ENCODE data around the gene LRRC23. TPM values are rescaled to one million over a fixed set of nuclear protein-coding genes. Genes with fewer than 3 reads are reported as not detected.
A peak's percentile ranks its signal among the peaks of the same experiment; 100 is the strongest.
"Not testable (repeated sequence)": the region's sequence is repeated elsewhere in the genome, so short reads cannot be mapped to it uniquely, and the experiment has no call there.

LRRC23 gene
- polyA plus RNA-seq, 3 donors, result 4.9 to 6.8 (median 5.1) TPM

GRCh38 chr12:6884539-6884938, 20.1 kb upstream of the LRRC23 start:
- Histone ChIP-seq H3K9me3 (replicated peaks in 1 of 2; ENCODE audit: control insufficient read depth in 1 of 2, insufficient read depth in 1 of 2, low read length in 2 of 2) (no peaks in the 10 kb centered on the region), H3K36me3 (replicated peaks in 1 of 2; ENCODE audit: control insufficient read depth in 1 of 2, insufficient read depth in 2 of 2, low read length in 2 of 2) (peaks cover 13 to 33% of the 10 kb centered on the region in 2 donors), H2AFZ (ENCODE audit: insufficient read depth, low read depth, low read length, poor library complexity, severe bottlenecking) (no peak overlapping the region), H3K4me1 (ENCODE audit: control insufficient read depth in 1 of 2, insufficient read depth in 2 of 2, low read length in 2 of 2) (peaks cover 27 to 32% of the 10 kb centered on the region in 2 donors), H3K4me2 (replicated peaks; ENCODE audit: extremely low read depth, low read length, poor library complexity, severe bottlenecking) (no peak overlapping the region), H3K79me2 (ENCODE audit: insufficient read depth, low read length) (peaks cover 4% of the 10 kb centered on the region), H3K4me3 (replicated peaks in 1 of 3; ENCODE audit: low read depth in 2 of 3, low read length in 3 of 3) (no peak overlapping the region), H4K20me1 (ENCODE audit: insufficient read depth, low read length) (no peaks in the 10 kb centered on the region), H3K9ac (ENCODE audit: insufficient read depth, low read length, poor library complexity, severe bottlenecking) (no peak overlapping the region), H3K27me3 (ENCODE audit: control insufficient read depth in 2 of 2, insufficient read depth in 2 of 2, low read length in 2 of 2) (no peaks in the 10 kb centered on the region), H3K27ac (ENCODE audit: low read depth in 1 of 2, low read length in 2 of 2) (no peak overlapping the region)
- Mint-ChIP-seq H3K27me3 (ENCODE audit: low read depth in 3 of 3) (peaks cover 0 to 1% (median 1%) of the 10 kb centered on the region in 3 donors), H3K36me3 (peaks cover 26 to 31% of the 10 kb centered on the region in 2 donors), H3K4me3 (no peak overlapping the region), H3K9me3 (no peaks in the 10 kb centered on the region), H3K27ac (no peak overlapping the region), H3K4me1 (peaks cover 29% of the 10 kb centered on the region)
- TF ChIP-seq CTCF (IDR thresholded peaks at IDR 0.05), result no peak
- no peak for DNase-seq
- WGBS (ENCODE audit: insufficient coverage), result 97% methylated on average over 18 of the region's 22 CpGs
- intact Hi-C loops (cut with micrococcal nuclease), result no loop called here

DNA sequence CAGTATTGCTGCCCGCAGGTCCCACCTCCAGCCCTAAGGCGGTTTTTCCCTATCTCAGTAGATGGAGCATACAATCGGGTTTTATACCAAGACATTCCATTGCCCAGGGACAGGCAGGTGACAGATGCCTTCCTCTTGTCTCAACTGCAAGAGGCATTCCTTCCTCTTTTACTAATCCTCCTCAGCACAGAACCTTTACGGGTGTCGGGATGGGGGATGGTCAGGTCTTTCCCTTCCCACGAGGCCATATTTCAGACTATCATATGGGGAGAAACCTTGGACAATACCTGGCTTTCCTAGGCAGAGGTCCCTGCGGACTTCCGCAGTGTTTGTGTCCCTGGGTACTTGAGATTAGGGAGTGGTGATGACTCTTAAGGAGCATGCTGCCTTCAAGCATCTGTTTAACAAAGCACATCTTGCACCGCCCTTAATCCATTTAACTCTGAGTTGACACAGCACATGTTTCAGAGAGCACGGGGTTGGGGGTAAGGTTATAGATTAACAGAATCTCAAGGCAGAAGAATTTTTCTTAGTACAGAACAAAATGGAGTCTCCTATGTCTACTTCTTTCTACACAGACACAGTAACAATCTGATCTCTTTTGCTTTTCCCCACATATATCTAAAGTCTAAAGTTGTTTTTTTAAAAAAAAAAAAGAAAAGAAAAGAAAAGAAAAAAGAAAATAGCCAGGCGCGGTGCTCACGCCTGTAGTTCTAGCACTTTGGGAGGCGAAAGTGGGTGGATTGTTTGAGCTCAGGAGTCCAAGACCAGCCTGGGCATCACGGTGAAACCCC, 18.2 kb upstream of the LRRC23 start:
- WGBS (ENCODE audit: insufficient coverage), result 100% methylated on average over 2 of the region's 15 CpGs
- H3K4me3 Mint-ChIP-seq; H2AFZ ChIP-seq (ENCODE audit: insufficient read depth, low read depth, low read length, poor library complexity, severe bottlenecking); H3K27ac ChIP-seq (ENCODE audit: low read depth in 1 of 2, low read length in 2 of 2); intact Hi-C loops (cut with micrococcal nuclease); H3K9me3 Mint-ChIP-seq; H3K4me3 ChIP-seq (replicated peaks in 1 of 3; ENCODE audit: low read depth in 2 of 3, low read length in 3 of 3); H3K27me3 Mint-ChIP-seq (ENCODE audit: low read depth in 3 of 3); H3K79me2 ChIP-seq (ENCODE audit: insufficient read depth, low read length); H3K4me2 ChIP-seq (replicated peaks; ENCODE audit: extremely low read depth, low read length, poor library complexity, severe bottlenecking); H3K9ac ChIP-seq (ENCODE audit: insufficient read depth, low read length, poor library complexity, severe bottlenecking); H3K9me3 ChIP-seq (replicated peaks in 1 of 2; ENCODE audit: control insufficient read depth in 1 of 2, insufficient read depth in 1 of 2, low read length in 2 of 2); DNase-seq; H3K27me3 ChIP-seq (ENCODE audit: control insufficient read depth in 2 of 2, insufficient read depth in 2 of 2, low read length in 2 of 2); H4K20me1 ChIP-seq (ENCODE audit: insufficient read depth, low read length): not testable (repeated sequence)
- Histone ChIP-seq H3K36me3 (replicated peaks in 1 of 2; ENCODE audit: control insufficient read depth in 1 of 2, insufficient read depth in 2 of 2, low read length in 2 of 2) (peaks cover 13 to 33% of the 10 kb centered on the region in 2 donors), H3K4me1 (ENCODE audit: control insufficient read depth in 1 of 2, insufficient read depth in 2 of 2, low read length in 2 of 2) (peaks cover 35 to 43% of the 10 kb centered on the region in 2 donors)
- peak overlapping the region in 1 of 7 donors; percentile 87 for H3K27ac Mint-ChIP-seq
- peaks cover 40% of the 10 kb centered on the region for H3K4me1 Mint-ChIP-seq
- H3K36me3 Mint-ChIP-seq, result peaks cover 26 to 31% of the 10 kb centered on the region in 2 donors

Data from CD14-positive monocyte (primary cell).